ENCODE measurements around the gene ABCA13. TPM values are rescaled to one million over a fixed set of nuclear protein-coding genes. Genes with fewer than 3 reads are reported as not detected.

Gene ABCA13
- total RNA-seq, 1 experiment from 2014 or later: not detected

GRCh38 chr7:48224042-48224441, 52.8 kb downstream of the ABCA13 start:
- no peak for TF ChIP-seq POLR2AphosphoS5 (IDR thresholded peaks at IDR 0.05; ENCODE audit: low read depth, low read length)
- TF ChIP-seq CBX3 (IDR thresholded peaks at IDR 0.05; ENCODE audit: low read depth): no peak
- TF ChIP-seq, protein P1, sequence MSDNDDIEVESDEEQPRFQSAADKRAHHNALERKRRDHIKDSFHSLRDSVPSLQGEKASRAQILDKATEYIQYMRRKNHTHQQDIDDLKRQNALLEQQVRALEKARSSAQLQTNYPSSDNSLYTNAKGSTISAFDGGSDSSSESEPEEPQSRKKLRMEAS (IDR thresholded peaks at IDR 0.05): no peak
- TF ChIP-seq, protein P2, sequence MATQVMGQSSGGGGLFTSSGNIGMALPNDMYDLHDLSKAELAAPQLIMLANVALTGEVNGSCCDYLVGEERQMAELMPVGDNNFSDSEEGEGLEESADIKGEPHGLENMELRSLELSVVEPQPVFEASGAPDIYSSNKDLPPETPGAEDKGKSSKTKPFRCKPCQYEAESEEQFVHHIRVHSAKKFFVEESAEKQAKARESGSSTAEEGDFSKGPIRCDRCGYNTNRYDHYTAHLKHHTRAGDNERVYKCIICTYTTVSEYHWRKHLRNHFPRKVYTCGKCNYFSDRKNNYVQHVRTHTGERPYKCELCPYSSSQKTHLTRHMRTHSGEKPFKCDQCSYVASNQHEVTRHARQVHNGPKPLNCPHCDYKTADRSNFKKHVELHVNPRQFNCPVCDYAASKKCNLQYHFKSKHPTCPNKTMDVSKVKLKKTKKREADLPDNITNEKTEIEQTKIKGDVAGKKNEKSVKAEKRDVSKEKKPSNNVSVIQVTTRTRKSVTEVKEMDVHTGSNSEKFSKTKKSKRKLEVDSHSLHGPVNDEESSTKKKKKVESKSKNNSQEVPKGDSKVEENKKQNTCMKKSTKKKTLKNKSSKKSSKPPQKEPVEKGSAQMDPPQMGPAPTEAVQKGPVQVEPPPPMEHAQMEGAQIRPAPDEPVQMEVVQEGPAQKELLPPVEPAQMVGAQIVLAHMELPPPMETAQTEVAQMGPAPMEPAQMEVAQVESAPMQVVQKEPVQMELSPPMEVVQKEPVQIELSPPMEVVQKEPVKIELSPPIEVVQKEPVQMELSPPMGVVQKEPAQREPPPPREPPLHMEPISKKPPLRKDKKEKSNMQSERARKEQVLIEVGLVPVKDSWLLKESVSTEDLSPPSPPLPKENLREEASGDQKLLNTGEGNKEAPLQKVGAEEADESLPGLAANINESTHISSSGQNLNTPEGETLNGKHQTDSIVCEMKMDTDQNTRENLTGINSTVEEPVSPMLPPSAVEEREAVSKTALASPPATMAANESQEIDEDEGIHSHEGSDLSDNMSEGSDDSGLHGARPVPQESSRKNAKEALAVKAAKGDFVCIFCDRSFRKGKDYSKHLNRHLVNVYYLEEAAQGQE (IDR thresholded peaks at IDR 0.05; ENCODE audit: low read depth): no peak
- Histone ChIP-seq H3K27me3 (ENCODE audit: insufficient read depth, low read length) (peaks cover 6% of the 10 kb centered on the region; the same call in 1 of the 2 replicates), H3K9ac (ENCODE audit: low read length) (no peak overlapping the region), H3K79me2 (ENCODE audit: insufficient read depth, low read length) (no peaks in the 10 kb centered on the region), H2AFZ (ENCODE audit: low read depth, low read length, poor library complexity, severe bottlenecking) (no peak overlapping the region), H3K9me2 (ENCODE audit: insufficient read depth) (no peaks in the 10 kb centered on the region), H3K4me3 (replicated peaks in 1 of 2; ENCODE audit: low read depth in 1 of 2, low read length in 2 of 2) (no peak overlapping the region), H3K36me3 (ENCODE audit: control insufficient read depth in 1 of 2, insufficient read depth in 2 of 2, low read length in 2 of 2) (no peaks in the 10 kb centered on the region), H3K4me1 (ENCODE audit: control insufficient read depth in 1 of 2, insufficient read depth in 2 of 2, low read length in 2 of 2) (no peaks in the 10 kb centered on the region), H4K20me1 (ENCODE audit: insufficient read depth) (no peaks in the 10 kb centered on the region), H3K4me2 (ENCODE audit: low read length) (no peak overlapping the region), H3K9me3 (ENCODE audit: control insufficient read depth in 1 of 2, insufficient read depth in 1 of 2, low read depth in 1 of 2, low read length in 2 of 2) (no peaks in the 10 kb centered on the region), H3K27ac (ENCODE audit: low read depth, low read length) (no peak overlapping the region)
- intact Hi-C loops (cut with micrococcal nuclease): no loop called here
- ChIA-PET POLR2A (no interaction called here), CTCF (no interaction called here), RAD21 (ENCODE audit: low non-redundant PET in 1 of 2, low total read pairs in 2 of 2, uncharacterized antibody in 2 of 2, unreplicated experiment in 2 of 2) (no interaction called here)
- DNase-seq (ENCODE audit: low read depth, low spot score): no peak
- ATAC-seq: no peak
- no TSS peak for BruUV-seq (replicated peaks)

DNA sequence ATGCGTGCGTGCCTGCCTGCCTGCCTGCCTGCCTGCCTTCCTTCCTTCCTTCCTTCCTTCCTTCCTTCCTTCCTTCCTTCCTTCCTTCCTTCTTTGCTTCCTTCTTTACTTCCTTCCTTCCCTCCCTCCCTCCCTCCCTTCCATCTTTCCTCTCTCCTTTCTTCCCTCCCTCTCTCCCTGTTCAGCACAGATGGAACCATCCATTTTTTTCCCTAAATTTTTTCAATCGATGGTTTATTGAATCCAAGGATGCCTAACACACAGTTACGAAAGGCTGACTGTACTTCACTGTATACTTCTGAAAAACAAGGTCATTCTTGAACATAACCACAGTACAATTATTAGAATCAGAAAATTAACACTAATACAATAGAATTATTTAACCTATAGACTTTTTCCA, 53.8 kb downstream of the ABCA13 start:
- Histone ChIP-seq H3K79me2 (ENCODE audit: insufficient read depth, low read length) (no peaks in the 10 kb centered on the region), H3K4me1 (ENCODE audit: control insufficient read depth in 1 of 2, insufficient read depth in 2 of 2, low read length in 2 of 2) (no peaks in the 10 kb centered on the region), H3K36me3 (ENCODE audit: control insufficient read depth in 1 of 2, insufficient read depth in 2 of 2, low read length in 2 of 2) (no peaks in the 10 kb centered on the region), H4K20me1 (ENCODE audit: insufficient read depth) (no peaks in the 10 kb centered on the region; the same call in 1 of the 2 replicates), H3K4me3 (replicated peaks in 1 of 2; ENCODE audit: low read depth in 1 of 2, low read length in 2 of 2) (no peak overlapping the region), H3K27me3 (ENCODE audit: insufficient read depth, low read length) (peaks cover 6% of the 10 kb centered on the region; the same call in 1 of the 2 replicates), H3K27ac (ENCODE audit: low read depth, low read length) (no peak overlapping the region), H3K9me3 (ENCODE audit: control insufficient read depth in 1 of 2, insufficient read depth in 1 of 2, low read depth in 1 of 2, low read length in 2 of 2) (no peaks in the 10 kb centered on the region), H3K9me2 (ENCODE audit: insufficient read depth) (no peaks in the 10 kb centered on the region), H2AFZ (ENCODE audit: low read depth, low read length, poor library complexity, severe bottlenecking) (no peak overlapping the region), H3K9ac (ENCODE audit: low read length) (no peak overlapping the region), H3K4me2 (ENCODE audit: low read length) (no peak overlapping the region)
- no peak for DNase-seq (ENCODE audit: low read depth, low spot score)
- no TSS peak for BruUV-seq (replicated peaks)
- no peak for ATAC-seq
- intact Hi-C loops (cut with micrococcal nuclease): no loop called here
- ChIA-PET RAD21 (ENCODE audit: low non-redundant PET in 1 of 2, low total read pairs in 2 of 2, uncharacterized antibody in 2 of 2, unreplicated experiment in 2 of 2) (no interaction called here), CTCF (no interaction called here), POLR2A (no interaction called here)
- TF ChIP-seq CBX3 (IDR thresholded peaks at IDR 0.05; ENCODE audit: low read depth) (no peak), CEBPB (IDR thresholded peaks at IDR 0.05; ENCODE audit: low read depth) (no peak), SRF (IDR thresholded peaks at IDR 0.05; ENCODE audit: low read depth) (no peak), POLR2AphosphoS5 (IDR thresholded peaks at IDR 0.05; ENCODE audit: low read depth, low read length) (no peak), ZBTB33 (IDR thresholded peaks at IDR 0.05; ENCODE audit: extremely low read depth, insufficient replicate concordance, low read length) (no peak), ZNF274 (IDR thresholded peaks at IDR 0.05; ENCODE audit: low read depth, low read length) (no peak), TCF7L2 (IDR thresholded peaks at IDR 0.05; ENCODE audit: borderline replicate concordance, extremely low read depth, insufficient read depth, insufficient read length) (no peak), ZFX (IDR thresholded peaks at IDR 0.05) (no peak), CTCF (IDR thresholded peaks at IDR 0.05 in 2 of 3, conservative IDR thresholded peaks at IDR 0.05 in 1 of 3; ENCODE audit: borderline replicate concordance in 1 of 3, insufficient read depth in 1 of 3, low read depth in 2 of 3, low read length in 2 of 3) (no peak), RAD21 (IDR thresholded peaks at IDR 0.05; ENCODE audit: low read depth) (no peak), POLR2A (IDR thresholded peaks at IDR 0.05; ENCODE audit: borderline replicate concordance, extremely low read depth, insufficient read depth, insufficient read length) (no peak)
